NCI-H1105 treated with DMSO at 0.1 percent for 48 hours (cell line): ENCODE data around the gene IMPG1.

Experiments
- DNase-seq: peaks from one replicate; lab custom pipeline; 2025; lab: John Stamatoyannopoulos, UW

The IMPG1 gene

GRCh38 chr6:76072562-76072961 lies at the start of gene IMPG1:
TSS of gene IMPG1 (minus strand) at chr6:76072662. CDS start at chr6:76072488, 174 bp downstream.
- no peak for DNase-seq

DNA sequence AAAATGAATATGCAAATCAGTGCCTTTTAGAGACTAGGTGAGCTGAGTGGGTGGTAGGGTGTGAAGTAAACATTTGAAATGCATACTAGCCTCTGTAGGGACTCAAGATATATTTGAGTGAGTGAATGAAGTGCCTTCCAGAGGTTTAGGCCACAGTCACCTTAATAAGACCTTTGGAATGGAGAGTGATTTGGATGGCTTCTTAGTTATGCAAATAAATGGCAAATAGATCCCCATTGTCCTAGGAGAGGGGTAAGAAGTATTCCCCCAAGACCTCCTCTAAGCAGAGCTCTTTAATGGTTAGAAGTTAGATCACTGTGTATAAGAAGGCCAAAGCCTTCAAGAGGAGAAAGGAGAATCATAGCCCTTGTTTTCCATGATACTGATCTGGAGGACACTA lies 47.8 kb upstream of the IMPG1 start:
- DNase-seq, result no peak

DNA sequence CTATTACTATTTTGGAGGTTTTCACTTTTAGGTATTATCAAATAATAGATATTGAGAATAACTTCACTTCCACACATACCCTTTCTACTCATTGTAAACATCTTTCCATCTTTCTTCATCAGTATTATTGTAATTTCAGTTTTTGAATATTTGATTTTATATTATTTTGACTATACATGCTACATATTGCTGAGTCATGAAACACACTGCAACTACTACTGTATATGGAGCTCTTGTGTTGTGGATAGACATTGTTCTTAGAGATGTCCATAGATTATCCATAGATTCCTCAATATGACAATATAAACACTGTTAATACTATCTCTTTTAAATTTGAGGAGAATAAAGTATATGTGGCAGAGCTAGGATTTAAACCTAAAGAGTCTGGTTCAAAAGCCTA lies 819 bp upstream of the IMPG1 start:
- DNase-seq, result no peak

DNA sequence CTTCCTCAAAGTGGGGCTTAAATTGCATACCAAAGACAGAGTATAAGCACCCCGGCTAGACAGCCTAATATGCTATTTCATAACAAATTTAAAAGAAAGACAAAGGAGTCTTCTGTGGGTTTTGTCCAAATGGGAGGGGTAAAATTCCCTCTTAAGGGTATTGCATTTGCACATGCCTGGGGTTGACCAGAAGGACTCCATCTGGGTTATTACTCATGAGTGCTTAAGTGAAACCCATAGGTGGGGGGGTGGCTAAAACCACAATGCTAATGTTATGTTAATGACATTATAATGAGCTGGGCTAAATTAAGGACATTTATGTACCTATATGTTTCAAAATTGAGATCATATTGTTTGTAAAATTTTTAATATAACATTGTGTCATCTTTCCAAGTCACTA lies 15.0 kb downstream of the IMPG1 start:
- DNase-seq, result no peak

- DNase-seq, result no peak
Observed at GRCh38 chr6:76052314-76052713, 20.1 kb downstream of the IMPG1 start.

DNA sequence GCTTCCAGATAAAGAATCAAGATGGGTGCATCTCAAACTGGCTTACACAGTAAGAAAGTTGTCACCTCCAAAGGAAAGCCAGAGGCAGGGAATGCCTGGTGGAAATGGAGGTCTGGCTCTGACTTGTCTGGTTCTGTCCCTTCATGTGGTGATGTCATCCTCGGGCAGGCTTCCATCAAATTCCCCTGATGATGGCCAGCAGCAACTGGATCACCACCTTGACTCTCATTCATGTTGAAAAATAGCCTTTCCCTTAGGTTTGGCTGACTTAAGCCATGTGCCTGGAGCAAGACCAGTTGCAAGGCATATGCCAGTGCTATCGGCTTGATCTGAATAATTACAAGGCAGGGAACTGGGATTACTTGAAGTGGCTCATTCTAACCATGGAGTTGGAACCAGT lies 28.8 kb downstream of the IMPG1 start:
- DNase-seq, result no peak

DNA sequence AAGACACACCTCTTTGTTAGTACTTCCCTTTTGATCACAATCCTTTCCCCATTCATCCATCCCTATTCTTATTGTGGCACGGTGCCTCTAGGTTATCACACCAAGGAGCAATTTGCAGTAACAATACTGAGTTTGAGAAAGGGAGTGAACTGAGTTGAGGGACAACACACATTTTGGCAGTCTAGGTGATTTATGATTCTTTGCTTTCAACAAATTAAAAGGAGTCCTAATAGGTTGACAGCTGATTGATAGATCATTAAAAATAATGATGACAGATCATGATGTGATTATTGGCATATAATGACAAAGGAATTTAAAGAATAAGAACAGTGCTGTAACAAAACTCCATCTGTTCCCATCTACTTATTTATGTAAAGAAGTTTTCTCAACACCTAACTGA lies 36.7 kb downstream of the IMPG1 start:
- no peak for DNase-seq

DNA sequence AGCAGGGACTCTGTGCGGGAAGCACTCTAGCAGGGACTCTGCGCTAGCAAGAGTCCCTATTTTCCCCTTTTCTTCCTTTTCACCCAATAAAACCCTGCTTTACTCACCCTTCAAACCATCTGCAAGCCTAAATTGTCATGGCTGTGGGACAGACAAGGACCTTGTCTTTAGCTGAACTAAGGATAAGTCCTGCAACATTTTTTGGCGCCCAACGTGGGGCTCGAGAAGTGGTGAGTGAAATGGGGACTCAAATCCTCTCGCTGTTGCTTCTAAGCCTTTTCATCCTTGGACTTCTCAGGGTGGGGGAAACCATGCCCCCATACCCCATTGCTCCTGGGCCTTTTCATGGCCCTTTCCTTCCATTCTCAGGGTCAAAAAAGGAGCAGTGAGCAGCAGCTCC lies 46.4 kb downstream of the IMPG1 start:
- no peak for DNase-seq

DNA sequence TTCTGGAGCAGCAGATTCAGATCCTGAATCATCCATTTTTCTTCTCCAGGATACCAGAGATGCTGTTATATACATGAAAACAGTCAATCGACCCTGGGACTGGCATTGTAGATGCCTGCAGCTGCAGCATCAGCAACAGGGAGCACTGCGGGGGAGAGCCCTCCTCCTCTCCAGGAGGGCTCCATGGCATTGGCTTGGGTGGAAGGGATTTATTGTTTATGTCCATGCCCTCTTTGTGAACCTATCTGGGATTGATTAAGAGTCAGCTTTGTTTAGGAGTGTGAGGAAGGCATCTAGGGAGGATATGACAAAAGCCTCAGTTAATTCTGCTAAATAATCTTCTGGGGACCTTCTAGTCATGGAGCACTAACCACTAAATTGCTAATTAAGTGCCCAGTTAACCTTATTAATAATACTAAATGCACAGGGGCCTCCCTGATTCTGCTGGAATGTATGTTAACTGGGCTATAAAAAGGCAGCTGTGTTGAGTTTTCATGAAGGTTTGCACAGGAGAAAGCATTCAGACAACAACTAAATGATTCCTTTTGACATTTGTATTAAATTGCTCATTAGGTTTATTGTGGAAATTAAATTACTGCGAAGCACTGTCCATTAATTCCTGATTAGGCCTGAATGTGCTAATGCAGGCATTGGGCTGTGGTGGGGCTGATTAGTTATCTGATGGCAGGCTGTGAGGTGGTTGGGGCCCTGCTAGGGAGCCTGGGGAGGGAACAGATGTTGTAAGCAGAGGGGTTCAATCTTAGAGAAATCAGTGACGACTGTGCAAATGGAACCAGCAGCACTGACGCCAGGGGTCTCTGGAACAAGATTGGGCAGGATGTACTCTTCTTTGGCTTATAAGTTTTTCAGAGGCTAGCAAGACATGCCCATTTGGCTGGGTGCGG lies 57.6 kb downstream of the IMPG1 start:
- no peak for DNase-seq

DNA sequence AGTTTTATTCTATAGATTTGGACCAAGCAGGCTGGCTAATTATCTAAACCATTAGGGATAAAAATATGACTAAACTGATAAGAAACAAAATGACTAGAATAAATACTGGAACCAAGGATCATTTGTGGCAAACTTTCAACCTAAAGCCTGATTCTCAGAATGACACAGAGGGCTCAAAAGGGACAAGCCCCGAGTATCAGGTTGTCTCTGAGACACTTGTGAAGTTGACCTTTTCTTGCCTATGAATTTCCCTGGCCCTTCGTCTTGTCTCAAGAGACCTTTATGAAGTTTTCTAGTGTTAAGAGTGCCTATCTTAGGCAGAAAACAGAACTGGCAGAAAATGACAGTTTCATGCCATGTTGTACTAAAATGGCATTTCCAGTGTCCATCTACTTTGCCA lies 68.3 kb downstream of the IMPG1 start:
- no peak for DNase-seq

DNA sequence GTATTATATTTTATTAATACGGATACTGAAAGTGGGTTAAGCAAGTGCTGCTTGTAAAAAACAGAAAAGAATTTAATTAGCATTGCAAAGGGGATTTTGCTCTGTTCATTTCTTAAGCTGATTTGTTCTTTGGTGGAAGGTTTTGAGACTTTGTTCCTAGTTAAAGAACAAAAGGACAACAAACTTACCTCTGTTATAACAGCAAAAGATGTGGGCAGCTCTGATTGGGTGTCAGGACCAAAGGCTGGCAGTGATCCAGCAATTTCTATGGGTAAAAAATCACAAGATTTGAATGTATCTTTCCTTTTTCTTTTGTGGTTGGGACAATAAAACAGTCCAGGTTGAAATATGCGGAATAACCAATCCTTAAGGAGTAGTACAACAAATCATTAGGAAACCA lies 68.8 kb downstream of the IMPG1 start:
- DNase-seq, result no peak

DNA sequence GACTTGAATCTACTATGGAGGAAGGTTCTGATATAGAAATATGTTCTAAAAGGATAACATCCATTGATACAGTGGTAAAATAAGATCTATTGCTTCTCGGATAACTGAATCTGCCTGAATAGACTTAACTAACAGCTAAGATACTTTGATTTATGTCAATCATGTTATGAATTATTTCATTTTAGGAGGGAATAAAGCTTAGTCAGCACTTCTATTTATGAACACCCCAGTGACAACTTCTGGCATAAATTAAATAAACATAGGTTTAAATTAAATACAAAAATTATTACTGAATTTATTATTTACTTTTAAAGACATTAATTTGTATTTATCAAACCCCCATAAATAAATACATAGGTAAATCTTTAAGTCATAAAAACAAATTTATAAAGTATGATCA lies 69.3 kb downstream of the IMPG1 start:
- DNase-seq, result no peak

GRCh38 chr6:76000629-76001028 lies 71.8 kb downstream of the IMPG1 start:
- no peak for DNase-seq

GRCh38 chr6:75997696-75998095 lies 74.8 kb downstream of the IMPG1 start:
- no peak for DNase-seq

GRCh38 chr6:75993236-75994162 lies 79.0 kb downstream of the IMPG1 start:
- DNase-seq, result no peak

- no peak for DNase-seq
Observed at GRCh38 chr6:75991941-75992340, 80.5 kb downstream of the IMPG1 start.

DNA sequence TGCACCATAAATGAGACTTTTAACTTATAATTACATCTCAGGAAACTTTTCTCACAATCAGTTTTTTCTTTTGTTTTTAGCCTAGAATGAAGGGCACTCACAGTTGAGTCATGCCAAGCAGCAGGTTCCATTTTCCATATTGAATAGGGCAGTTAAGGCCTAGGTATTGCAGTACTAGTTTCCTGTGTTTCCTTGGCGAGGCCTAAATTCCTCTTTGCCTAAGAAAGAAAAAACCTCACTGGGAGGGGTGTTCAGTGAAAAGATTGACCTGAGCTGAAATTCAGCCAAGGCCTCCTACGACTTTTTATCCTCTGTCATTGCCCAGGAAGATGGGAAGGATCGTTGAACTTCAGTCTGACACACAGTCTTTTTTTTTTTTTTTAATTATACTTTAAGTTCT lies 85.5 kb downstream of the IMPG1 start:
- DNase-seq, result no peak

DNA sequence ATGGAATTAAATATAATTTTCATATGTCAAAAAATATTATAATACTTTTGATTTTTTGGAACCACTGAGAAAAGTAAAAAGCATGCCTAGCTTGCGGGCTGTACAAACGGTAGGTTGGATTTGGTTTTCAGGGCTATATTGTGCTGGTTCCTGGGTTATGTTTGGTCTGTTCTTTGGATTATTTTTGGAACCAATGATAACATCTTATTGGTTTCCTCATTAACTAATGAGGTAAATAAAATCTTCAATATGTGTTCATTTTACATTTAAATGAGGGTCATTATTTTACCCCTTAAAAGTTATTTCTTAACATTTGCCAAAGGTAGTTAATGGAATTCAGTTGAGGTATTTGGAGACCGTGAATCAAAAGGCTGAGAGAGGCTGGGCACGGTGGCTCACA lies 96.6 kb downstream of the IMPG1 start:
- DNase-seq, result no peak

GRCh38 chr6:75970093-75970492 lies 102.4 kb downstream of the IMPG1 start:
- no peak for DNase-seq

- no peak for DNase-seq
Observed at GRCh38 chr6:75968143-75968542, 104.3 kb downstream of the IMPG1 start.

- DNase-seq, result no peak
Observed at GRCh38 chr6:75963569-75963968, 108.9 kb downstream of the IMPG1 start.

DNA sequence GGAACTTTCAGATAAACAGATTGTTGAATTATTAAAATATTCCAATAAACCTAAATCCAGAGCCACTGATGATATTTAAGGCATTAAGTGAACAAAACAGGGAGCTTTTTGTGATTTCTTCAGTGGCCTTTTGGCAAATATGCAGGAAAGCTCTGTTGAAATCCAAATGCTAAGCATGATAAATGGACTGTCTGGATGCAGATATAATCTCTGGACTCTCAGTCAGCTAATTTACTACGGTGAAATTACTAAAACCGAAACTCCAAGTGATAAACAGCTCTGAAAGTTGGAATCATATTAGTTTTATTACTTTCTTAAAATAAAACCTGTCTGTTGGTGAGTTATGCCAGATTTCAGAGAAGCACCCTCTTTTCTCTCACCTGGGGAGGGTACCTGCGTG lies 120.3 kb downstream of the IMPG1 start:
- DNase-seq, result no peak

GRCh38 chr6:75947935-75948334 lies 124.5 kb downstream of the IMPG1 start:
- DNase-seq, result no peak
